ENCODE results near the gene MICU1.
"Not testable (repeated sequence)": the region's sequence is repeated elsewhere in the genome, so short reads cannot be mapped to it uniquely, and the experiment has no call there.

The MICU1 gene

DNA sequence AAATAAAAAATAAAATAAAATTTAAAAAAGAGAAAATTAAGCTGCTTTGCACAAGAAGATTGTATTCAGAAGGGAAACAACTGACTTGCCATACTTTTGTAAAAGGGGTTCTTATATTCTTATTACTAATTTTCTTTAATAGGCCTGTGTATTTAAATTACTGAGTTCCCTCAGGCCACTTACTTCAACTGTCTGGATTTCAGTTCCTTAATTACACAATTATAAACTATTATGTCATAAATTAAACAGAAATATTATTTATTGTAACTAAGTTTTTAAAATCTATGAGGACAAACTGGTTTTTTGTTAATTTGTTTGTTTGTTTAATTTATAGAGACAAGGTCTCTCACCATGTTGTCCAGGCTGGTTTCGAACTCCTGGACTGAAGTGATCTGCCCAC lies 22.4 kb upstream of the MICU1 start:
- Histone ChIP-seq H3K27ac (no peak overlapping the region), H3K9ac (no peak overlapping the region), H3K4me2 (no peak overlapping the region)

DNA sequence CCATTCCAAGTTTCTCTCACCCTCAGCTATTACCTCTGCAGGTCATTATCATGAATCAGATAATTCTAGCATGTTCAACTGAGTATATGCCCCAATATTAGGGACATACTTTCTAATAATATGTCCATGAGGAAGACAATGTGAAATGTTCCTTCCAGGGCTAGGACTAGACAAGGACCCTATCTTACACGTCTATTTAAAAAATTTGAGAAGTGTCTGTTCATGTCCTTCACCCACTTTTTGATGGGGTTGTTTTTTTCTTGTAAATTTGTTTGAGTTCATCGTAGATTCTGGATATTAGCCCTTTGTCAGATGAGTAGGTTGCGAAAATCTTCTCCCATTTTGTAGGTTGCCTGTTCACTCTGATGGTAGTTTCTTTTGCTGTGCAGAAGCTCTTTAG lies 21.1 kb upstream of the MICU1 start:
- H3K9ac ChIP-seq; H3K4me2 ChIP-seq; H3K4me3 ChIP-seq (IDR thresholded peaks at IDR 0.05; ENCODE audit: insufficient read depth, low read depth, low read length); H4K20me1 ChIP-seq (ENCODE audit: insufficient read depth); H3K36me3 ChIP-seq (ENCODE audit: insufficient read depth); H3K4me1 ChIP-seq (ENCODE audit: low read depth, poor library complexity, severe bottlenecking); H3K27me3 ChIP-seq (ENCODE audit: insufficient read depth, low read depth); H2AFZ ChIP-seq (ENCODE audit: low read depth); H3K27ac ChIP-seq; H3K79me2 ChIP-seq (ENCODE audit: insufficient read depth, low read depth): not testable (repeated sequence)

More for the DNA sequence above, 22.4 kb upstream of the MICU1 start:
- H3K36me3 ChIP-seq (ENCODE audit: insufficient read depth): no peaks in the 10 kb centered on the region
- H4K20me1 ChIP-seq (ENCODE audit: insufficient read depth): no peaks in the 10 kb centered on the region
- no peak overlapping the region for H3K4me3 ChIP-seq (IDR thresholded peaks at IDR 0.05; ENCODE audit: insufficient read depth, low read depth, low read length)
- TF ChIP-seq, protein P1, sequence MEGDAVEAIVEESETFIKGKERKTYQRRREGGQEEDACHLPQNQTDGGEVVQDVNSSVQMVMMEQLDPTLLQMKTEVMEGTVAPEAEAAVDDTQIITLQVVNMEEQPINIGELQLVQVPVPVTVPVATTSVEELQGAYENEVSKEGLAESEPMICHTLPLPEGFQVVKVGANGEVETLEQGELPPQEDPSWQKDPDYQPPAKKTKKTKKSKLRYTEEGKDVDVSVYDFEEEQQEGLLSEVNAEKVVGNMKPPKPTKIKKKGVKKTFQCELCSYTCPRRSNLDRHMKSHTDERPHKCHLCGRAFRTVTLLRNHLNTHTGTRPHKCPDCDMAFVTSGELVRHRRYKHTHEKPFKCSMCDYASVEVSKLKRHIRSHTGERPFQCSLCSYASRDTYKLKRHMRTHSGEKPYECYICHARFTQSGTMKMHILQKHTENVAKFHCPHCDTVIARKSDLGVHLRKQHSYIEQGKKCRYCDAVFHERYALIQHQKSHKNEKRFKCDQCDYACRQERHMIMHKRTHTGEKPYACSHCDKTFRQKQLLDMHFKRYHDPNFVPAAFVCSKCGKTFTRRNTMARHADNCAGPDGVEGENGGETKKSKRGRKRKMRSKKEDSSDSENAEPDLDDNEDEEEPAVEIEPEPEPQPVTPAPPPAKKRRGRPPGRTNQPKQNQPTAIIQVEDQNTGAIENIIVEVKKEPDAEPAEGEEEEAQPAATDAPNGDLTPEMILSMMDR (conservative IDR thresholded peaks at IDR 0.05; ENCODE audit: low read depth, low read length): no peak
- no peak overlapping the region for H2AFZ ChIP-seq (ENCODE audit: low read depth)
- no peaks in the 10 kb centered on the region for H3K4me1 ChIP-seq (ENCODE audit: low read depth, poor library complexity, severe bottlenecking)
- H3K27me3 ChIP-seq (ENCODE audit: insufficient read depth, low read depth): no peaks in the 10 kb centered on the region
- H3K79me2 ChIP-seq (ENCODE audit: insufficient read depth, low read depth): no peaks in the 10 kb centered on the region

DNA sequence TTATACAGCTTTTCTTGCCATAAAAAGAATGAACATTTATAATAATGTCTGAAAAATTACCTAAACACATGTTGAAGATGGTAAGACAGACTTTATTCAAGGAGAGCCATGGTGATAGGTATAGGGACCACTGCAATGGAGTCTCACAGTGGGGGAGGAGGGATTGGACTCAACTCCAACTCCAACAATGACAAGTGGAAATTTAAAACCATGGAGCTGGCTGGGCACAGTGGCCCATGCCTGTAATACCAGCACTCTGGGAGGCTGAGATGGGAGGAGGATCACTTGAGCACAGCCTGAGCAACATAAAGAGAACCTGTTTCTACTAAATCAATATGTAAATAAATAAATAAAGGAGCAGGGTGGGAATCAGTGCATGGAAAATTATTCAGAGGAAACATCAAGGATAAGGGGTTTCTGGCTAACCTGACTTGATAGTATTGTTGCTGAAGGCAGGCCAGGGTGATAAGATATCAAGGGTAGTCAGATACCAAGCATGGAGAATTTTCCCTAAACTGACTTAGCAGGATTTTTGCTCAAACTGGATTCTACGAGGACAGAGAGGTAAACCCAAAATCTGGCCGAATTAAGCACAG lies 19.5 kb upstream of the MICU1 start:
- Histone ChIP-seq H3K4me2 (no peak overlapping the region), H2AFZ (ENCODE audit: low read depth) (no peak overlapping the region), H3K27me3 (ENCODE audit: insufficient read depth, low read depth) (no peaks in the 10 kb centered on the region), H3K9ac (no peak overlapping the region), H3K27ac (no peak overlapping the region), H3K79me2 (ENCODE audit: insufficient read depth, low read depth) (no peaks in the 10 kb centered on the region), H3K4me1 (ENCODE audit: low read depth, poor library complexity, severe bottlenecking) (no peaks in the 10 kb centered on the region), H4K20me1 (ENCODE audit: insufficient read depth) (no peaks in the 10 kb centered on the region), H3K4me3 (IDR thresholded peaks at IDR 0.05; ENCODE audit: insufficient read depth, low read depth, low read length) (no peak overlapping the region), H3K36me3 (ENCODE audit: insufficient read depth) (no peaks in the 10 kb centered on the region)
- TF ChIP-seq, protein P1 (conservative IDR thresholded peaks at IDR 0.05; ENCODE audit: low read depth, low read length): no peak

DNA sequence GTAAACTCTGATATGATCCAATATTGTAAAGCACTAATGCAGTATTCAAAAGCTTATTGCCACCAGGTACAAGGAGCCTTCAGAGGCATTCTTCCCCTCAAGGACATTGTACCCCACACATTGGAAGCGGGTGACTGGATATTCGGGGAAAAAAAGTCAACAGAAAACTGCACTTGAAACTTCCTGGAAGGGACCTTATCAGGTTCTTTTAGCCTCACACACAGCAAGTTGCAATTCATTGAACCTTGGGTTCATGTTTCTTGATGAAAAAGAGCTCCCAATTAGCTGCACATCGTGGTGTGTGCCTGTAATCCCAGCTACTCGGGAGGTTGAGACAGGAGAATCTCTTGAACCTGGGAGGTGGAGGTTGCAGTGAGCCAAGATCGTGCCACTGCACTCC lies 16.4 kb upstream of the MICU1 start:
- H3K27me3 ChIP-seq (ENCODE audit: insufficient read depth, low read depth): no peaks in the 10 kb centered on the region
- TF ChIP-seq, protein P1 (conservative IDR thresholded peaks at IDR 0.05; ENCODE audit: low read depth, low read length): no peak
- H3K9ac ChIP-seq: no peak overlapping the region
- no peaks in the 10 kb centered on the region for H3K79me2 ChIP-seq (ENCODE audit: insufficient read depth, low read depth)
- no peak overlapping the region for H3K4me3 ChIP-seq (IDR thresholded peaks at IDR 0.05; ENCODE audit: insufficient read depth, low read depth, low read length)
- H4K20me1 ChIP-seq (ENCODE audit: insufficient read depth): no peaks in the 10 kb centered on the region
- H3K4me2 ChIP-seq: no peak overlapping the region
- no peak overlapping the region for H3K27ac ChIP-seq
- no peaks in the 10 kb centered on the region for H3K36me3 ChIP-seq (ENCODE audit: insufficient read depth)
- no peak overlapping the region for H2AFZ ChIP-seq (ENCODE audit: low read depth)
- no peaks in the 10 kb centered on the region for H3K4me1 ChIP-seq (ENCODE audit: low read depth, poor library complexity, severe bottlenecking)

DNA sequence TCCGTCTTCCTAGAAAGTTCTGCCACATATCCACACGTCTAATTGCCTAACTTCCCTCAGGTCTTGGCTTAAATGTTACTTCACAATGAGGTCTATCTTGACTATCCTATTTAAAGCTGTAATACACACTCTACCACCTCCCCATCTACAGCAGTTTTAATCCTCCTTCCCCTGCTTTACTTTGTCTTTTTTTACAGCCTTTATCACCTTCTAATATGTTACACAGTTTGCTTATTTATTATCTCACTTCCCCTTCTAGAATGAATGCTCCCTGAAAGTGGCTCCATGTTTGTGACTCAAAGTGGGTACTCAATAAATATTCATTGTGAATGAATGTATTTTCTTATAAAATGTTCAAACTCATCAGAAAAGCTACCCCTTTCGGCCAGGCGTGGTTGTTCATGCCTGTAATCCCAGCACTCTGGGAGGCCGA lies 13.6 kb upstream of the MICU1 start:
- H3K4me2 ChIP-seq: no peak overlapping the region
- H3K27me3 ChIP-seq (ENCODE audit: insufficient read depth, low read depth): no peaks in the 10 kb centered on the region
- no peaks in the 10 kb centered on the region for H3K79me2 ChIP-seq (ENCODE audit: insufficient read depth, low read depth)
- H2AFZ ChIP-seq (ENCODE audit: low read depth): no peak overlapping the region
- no peak overlapping the region for H3K4me3 ChIP-seq (IDR thresholded peaks at IDR 0.05; ENCODE audit: insufficient read depth, low read depth, low read length)
- H4K20me1 ChIP-seq (ENCODE audit: insufficient read depth): no peaks in the 10 kb centered on the region
- TF ChIP-seq, protein P1 (conservative IDR thresholded peaks at IDR 0.05; ENCODE audit: low read depth, low read length): no peak
- no peak overlapping the region for H3K9ac ChIP-seq
- no peaks in the 10 kb centered on the region for H3K4me1 ChIP-seq (ENCODE audit: low read depth, poor library complexity, severe bottlenecking)
- no peaks in the 10 kb centered on the region for H3K36me3 ChIP-seq (ENCODE audit: insufficient read depth)
- H3K27ac ChIP-seq: no peak overlapping the region

All from KMS-11 (cell line).